HG02623 (cell line): Measurements from ENCODE around the gene DDX51.

Experiments used
- ATAC-seq: cut with Tn5 transposase; IDR thresholded peaks from one replicate; pipeline ENCODE4 v1.9.1; 2021; ENCODE audit warnings: moderate library complexity; ENCODE audit not compliant: unreplicated experiment

DDX51 gene

GRCh38 chr12:132168311-132169031 lies 24.4 kb upstream of the DDX51 start:
- ATAC-seq, result no peak

GRCh38 chr12:132167611-132168310 lies 23.6 kb upstream of the DDX51 start:
- no peak for ATAC-seq

GRCh38 chr12:132166801-132167591 lies 22.9 kb upstream of the DDX51 start:
- ATAC-seq, result no peak

GRCh38 chr12:132166093-132166492 lies 22.0 kb upstream of the DDX51 start:
- ATAC-seq, result no peak

GRCh38 chr12:132165584-132165983 lies 21.5 kb upstream of the DDX51 start:
- ATAC-seq, result no peak

- no peak for ATAC-seq
Observed at GRCh38 chr12:132164426-132164825, 20.3 kb upstream of the DDX51 start.

GRCh38 chr12:132163911-132164288 lies 19.8 kb upstream of the DDX51 start:
- no peak for ATAC-seq

GRCh38 chr12:132163041-132163910 lies 19.2 kb upstream of the DDX51 start:
- ATAC-seq, result no peak

GRCh38 chr12:132162508-132163031 lies 18.5 kb upstream of the DDX51 start:
- ATAC-seq, result no peak

GRCh38 chr12:132161796-132162507 lies 17.8 kb upstream of the DDX51 start:
- no peak for ATAC-seq

- no peak for ATAC-seq
Observed at GRCh38 chr12:132161036-132161781, 17.1 kb upstream of the DDX51 start.

- ATAC-seq, result no peak
Observed at GRCh38 chr12:132160601-132161035, 16.5 kb upstream of the DDX51 start.

- ATAC-seq, result no peak
Observed at GRCh38 chr12:132160016-132160415, 15.9 kb upstream of the DDX51 start.

GRCh38 chr12:132159555-132160003 lies 15.5 kb upstream of the DDX51 start:
- ATAC-seq, result no peak

GRCh38 chr12:132158677-132159554 lies 14.8 kb upstream of the DDX51 start:
- no peak for ATAC-seq

GRCh38 chr12:132157733-132158409 lies 13.8 kb upstream of the DDX51 start:
- ATAC-seq, result no peak

GRCh38 chr12:132156573-132157325 lies 12.6 kb upstream of the DDX51 start:
- no peak for ATAC-seq
